Breast epithelium (tissue), 4 donors: ENCODE measurements around the gene CSN3. TPM values are rescaled to one million over a fixed set of nuclear protein-coding genes. Genes with fewer than 3 reads are reported as not detected.
"Not testable (repeated sequence)": the region's sequence is repeated elsewhere in the genome, so short reads cannot be mapped to it uniquely, and the experiment has no call there.

Experiments used
- DNase-seq, 2 donors: peaks; one replicate each; pipeline ENCODE4 v3.0.0-alpha.2; 2019; ENCODE audit warnings: low spot score in 2 of 2
- H3K27ac ChIP-seq, 2 donors: fragments of 200-600 bp; sonication (generic) in 1 of 2; one replicate each; pipeline ENCODE4 v1.5.1; 2016 to 2019; ENCODE audit warnings: mild to moderate bottlenecking in 1 of 2
- H3K27me3 ChIP-seq, 2 donors: fragments of 200-600 bp; sonication (generic) in 1 of 2; one replicate each; pipeline versions ENCODE4 v1.5.1 to v1.6.0; 2017 to 2019; ENCODE audit warnings: control low read depth in 1 of 2, mild to moderate bottlenecking in 1 of 2
- H3K36me3 ChIP-seq: fragments of 200-600 bp; one replicate; pipeline ENCODE4 v1.5.1; 2019
- H3K4me1 ChIP-seq, 2 donors: fragments of 200-600 bp; sonication (generic); one replicate each; pipeline ENCODE4 v1.5.1; 2016 to 2019; ENCODE audit warnings: control low read depth in 1 of 2
- H3K4me3 ChIP-seq, 3 donors: fragments of 200-600 bp; sonication (generic); 1 replicate in 2 of 3; 2 replicates in 1 of 3; pipeline ENCODE4 v1.5.1; 2016 to 2019; ENCODE audit warnings: mild to moderate bottlenecking in 3 of 3, moderate library complexity in 2 of 3
- H3K9me3 ChIP-seq, 2 donors: fragments of 200-600 bp; sonication (generic) in 1 of 2; one replicate each; pipeline ENCODE4 v1.5.1; 2016 to 2019; ENCODE audit warnings: control low read depth in 1 of 2
- POLR2A ChIP-seq: fragments of 450-650 bp; IDR thresholded peaks from one replicate; pipeline ENCODE4 v1.6.1; 2016; ENCODE audit warnings: antibody characterized with exemption, mild to moderate bottlenecking, moderate library complexity
- POLR2AphosphoS5 ChIP-seq, 3 donors: sonication (generic); formaldehyde crosslinking; IDR thresholded peaks; one replicate each; pipeline ENCODE4 v1.6.1; 2017; ENCODE audit warnings: antibody characterized with exemption in 3 of 3
- intact Hi-C: fragments of 100-400 bp; cut with DNase I; formaldehyde crosslinking; loops from one replicate; pipeline ENCODE4 v1.15.1; 2023; ENCODE audit warnings: low total_unique reads
- total RNA-seq, 3 donors: library from RNA; depleted of rRNA; stranded (reverse); fragments of >200 nt; gene quantifications; one replicate each; pipeline ENCODE4 v1.1.0, GENCODE V29; 2016
- TF ChIP-seq, protein P1 (sequence below), 3 donors: fragments of 450-650 bp; IDR thresholded peaks; one replicate each; pipeline ENCODE4 v1.5.1; 2016 to 2017; ENCODE audit warnings: antibody characterized with exemption in 3 of 3, mild to moderate bottlenecking in 3 of 3, moderate library complexity in 3 of 3

Gene CSN3, protein sequence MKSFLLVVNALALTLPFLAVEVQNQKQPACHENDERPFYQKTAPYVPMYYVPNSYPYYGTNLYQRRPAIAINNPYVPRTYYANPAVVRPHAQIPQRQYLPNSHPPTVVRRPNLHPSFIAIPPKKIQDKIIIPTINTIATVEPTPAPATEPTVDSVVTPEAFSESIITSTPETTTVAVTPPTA
- 1 to 10 TPM in 1 of 3 donors, under 1 TPM in 1, not detected in 1; 0.66 to 4.1 TPM for total RNA-seq

DNA sequence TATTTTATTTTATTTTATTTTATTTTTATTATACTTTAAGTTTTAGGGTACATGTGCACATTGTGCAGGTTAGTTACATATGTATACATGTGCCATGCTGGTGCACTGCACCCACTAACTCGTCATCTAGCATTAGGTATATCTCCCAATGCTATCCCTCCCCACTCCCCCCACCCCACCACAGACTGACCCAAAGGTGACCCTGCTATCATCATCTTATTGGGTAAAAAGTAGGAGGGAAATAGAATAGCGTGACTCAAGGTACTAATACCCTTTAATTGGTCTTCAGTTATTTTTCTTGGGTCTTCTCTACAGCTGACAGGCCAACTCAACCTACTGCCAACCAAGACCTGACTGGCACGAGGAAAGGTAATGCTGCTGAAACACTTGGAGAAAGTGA, at the start of gene CSN3:
Gene CSN3 (plus strand): TSS at position 301 of the 400 bp plus-strand sequence. CDS start 2,223 bp downstream, outside the sequence.
- H3K4me1 ChIP-seq, intact Hi-C loops, H3K36me3 ChIP-seq, DNase-seq, H3K9me3 ChIP-seq, H3K27ac ChIP-seq, H3K4me3 ChIP-seq, H3K27me3 ChIP-seq: not testable (repeated sequence)

DNA sequence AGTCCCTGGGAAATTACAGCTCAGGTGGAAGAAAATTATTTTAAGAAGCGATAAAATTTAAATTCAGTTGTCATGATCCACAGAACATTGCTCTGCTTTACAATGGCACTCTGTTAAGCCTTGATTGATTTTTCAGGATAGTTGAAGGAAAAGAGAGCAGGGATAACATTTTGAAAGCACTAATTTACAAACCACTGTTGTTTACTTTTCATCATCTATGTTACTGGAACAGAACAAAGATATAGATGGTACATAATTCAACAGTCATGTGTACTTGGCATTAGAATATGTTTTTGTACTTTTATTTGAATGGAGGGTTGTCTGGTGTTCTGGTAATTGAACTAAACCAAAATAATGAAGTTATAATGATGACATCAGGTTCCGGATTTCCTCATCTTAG, 49.5 kb upstream of the CSN3 start:
- intact Hi-C loops, result no loop called here
- no peak overlapping the region for H3K4me3 ChIP-seq
- no peaks in the 10 kb centered on the region for H3K4me1 ChIP-seq
- H3K27ac ChIP-seq, result no peak overlapping the region
- H3K27me3 ChIP-seq, result no peaks in the 10 kb centered on the region
- H3K36me3 ChIP-seq, result no peaks in the 10 kb centered on the region
- TF ChIP-seq POLR2AphosphoS5 (IDR thresholded peaks at IDR 0.05) (no peak), POLR2A (no peak)
- no peak for DNase-seq
- no peaks in the 10 kb centered on the region for H3K9me3 ChIP-seq

DNA sequence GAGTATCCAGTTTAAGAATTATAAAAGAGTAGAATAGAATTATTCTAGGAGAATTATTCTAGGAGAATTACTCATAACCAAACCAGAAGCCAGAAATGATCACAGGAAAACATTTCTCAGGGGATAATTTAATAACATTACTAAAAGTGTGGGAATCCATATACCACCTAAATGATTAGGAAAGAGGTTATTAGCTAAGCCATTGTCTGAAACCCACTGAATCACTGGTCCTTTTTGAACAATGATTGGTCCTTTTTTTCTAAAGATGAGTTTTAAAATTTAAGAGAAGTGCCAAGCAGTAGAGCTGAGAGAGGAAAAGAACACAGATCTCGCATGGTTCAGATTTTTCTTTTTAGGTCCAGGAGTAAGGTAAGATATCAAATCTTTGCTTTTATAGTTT, 47.0 kb upstream of the CSN3 start, which contains the start of gene ODAM:
Gene ODAM (plus strand): TSS at position 301 of the 400 bp plus-strand sequence. CDS start 819 bp downstream, outside the sequence.
- TF ChIP-seq, protein P1, sequence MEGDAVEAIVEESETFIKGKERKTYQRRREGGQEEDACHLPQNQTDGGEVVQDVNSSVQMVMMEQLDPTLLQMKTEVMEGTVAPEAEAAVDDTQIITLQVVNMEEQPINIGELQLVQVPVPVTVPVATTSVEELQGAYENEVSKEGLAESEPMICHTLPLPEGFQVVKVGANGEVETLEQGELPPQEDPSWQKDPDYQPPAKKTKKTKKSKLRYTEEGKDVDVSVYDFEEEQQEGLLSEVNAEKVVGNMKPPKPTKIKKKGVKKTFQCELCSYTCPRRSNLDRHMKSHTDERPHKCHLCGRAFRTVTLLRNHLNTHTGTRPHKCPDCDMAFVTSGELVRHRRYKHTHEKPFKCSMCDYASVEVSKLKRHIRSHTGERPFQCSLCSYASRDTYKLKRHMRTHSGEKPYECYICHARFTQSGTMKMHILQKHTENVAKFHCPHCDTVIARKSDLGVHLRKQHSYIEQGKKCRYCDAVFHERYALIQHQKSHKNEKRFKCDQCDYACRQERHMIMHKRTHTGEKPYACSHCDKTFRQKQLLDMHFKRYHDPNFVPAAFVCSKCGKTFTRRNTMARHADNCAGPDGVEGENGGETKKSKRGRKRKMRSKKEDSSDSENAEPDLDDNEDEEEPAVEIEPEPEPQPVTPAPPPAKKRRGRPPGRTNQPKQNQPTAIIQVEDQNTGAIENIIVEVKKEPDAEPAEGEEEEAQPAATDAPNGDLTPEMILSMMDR (IDR thresholded peaks at IDR 0.05), result no peak
- no peak for TF ChIP-seq POLR2A
- TF ChIP-seq POLR2AphosphoS5 (IDR thresholded peaks at IDR 0.05), result no peak
- Histone ChIP-seq H3K4me1 (no peaks in the 10 kb centered on the region), H3K27me3 (no peaks in the 10 kb centered on the region), H3K9me3 (no peaks in the 10 kb centered on the region), H3K36me3 (no peaks in the 10 kb centered on the region), H3K4me3 (no peak within 1 kb of the TSS), H3K27ac (no peak within 1 kb of the TSS)
- intact Hi-C loops, result no loop called here
- DNase-seq, result no peak

DNA sequence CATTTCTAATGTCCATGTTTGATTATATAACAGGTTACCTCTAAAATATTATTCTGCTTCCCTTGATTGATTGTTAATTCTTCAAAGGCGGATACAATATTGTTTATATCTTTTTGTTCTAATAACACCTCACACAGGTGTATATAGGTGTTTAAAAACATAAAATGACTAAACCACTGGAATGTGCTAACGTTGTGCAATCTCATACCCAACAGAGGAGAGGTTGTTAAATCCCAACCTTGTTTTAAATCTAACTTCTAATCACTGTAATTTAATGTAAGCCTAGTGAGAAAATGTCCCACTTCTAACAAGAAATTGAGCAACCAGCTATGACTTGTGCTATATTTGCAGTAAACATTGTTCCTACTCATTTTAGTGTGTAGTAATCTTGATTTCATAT, 45.5 kb upstream of the CSN3 start:
- TF ChIP-seq, protein P1 (IDR thresholded peaks at IDR 0.05), result no peak
- TF ChIP-seq POLR2AphosphoS5 (IDR thresholded peaks at IDR 0.05), result no peak
- TF ChIP-seq POLR2A, result no peak
- intact Hi-C loops, result no loop called here

DNA sequence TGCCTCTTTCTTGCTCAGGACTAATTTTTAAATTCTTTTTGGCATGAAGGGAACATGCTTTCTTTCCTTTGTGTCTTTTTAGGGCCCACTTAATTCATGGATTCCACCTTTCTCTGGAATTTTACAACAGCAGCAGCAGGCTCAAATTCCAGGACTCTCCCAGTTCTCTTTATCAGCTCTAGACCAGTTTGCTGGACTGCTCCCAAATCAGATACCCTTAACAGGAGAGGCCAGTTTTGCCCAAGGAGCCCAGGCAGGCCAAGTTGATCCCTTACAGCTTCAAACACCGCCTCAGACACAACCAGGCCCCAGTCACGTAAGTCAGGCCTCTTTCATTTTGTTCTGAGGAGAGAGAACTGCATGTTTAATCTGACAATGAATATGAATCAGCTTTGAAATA, 44.6 kb upstream of the CSN3 start:
- H3K27ac ChIP-seq, result no peak overlapping the region
- H3K4me3 ChIP-seq, result no peak overlapping the region
- intact Hi-C loops, result no loop called here

More for the DNA sequence above, 45.5 kb upstream of the CSN3 start:
- Histone ChIP-seq H3K4me1 (no peaks in the 10 kb centered on the region), H3K27me3 (no peaks in the 10 kb centered on the region), H3K27ac (no peak overlapping the region), H3K4me3 (no peak overlapping the region), H3K9me3 (no peaks in the 10 kb centered on the region), H3K36me3 (no peaks in the 10 kb centered on the region)
- no peak for DNase-seq

DNA sequence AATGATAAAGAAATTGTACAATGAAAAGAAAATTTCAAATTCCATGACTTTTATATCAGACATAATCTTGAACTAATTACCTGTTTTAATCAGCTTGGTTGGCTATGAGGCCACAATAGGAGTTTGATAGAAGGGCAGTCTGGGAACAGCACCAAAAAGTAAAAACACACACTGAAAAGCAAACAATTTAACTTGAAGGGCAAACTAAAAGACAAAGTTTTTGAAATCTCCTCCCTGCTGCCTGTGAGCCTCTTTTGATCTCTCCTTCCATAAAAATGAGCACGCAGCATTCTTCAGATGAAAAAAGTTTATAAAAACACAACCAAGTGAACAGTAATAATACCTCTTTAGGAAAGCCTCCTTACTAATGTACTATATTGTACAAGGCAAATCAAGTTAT, 38.8 kb upstream of the CSN3 start:
- no peaks in the 10 kb centered on the region for H3K9me3 ChIP-seq
- no peak overlapping the region for H3K4me3 ChIP-seq
- H3K27ac ChIP-seq, result no peak overlapping the region
- intact Hi-C loops, result no loop called here
- no peaks in the 10 kb centered on the region for H3K36me3 ChIP-seq
- TF ChIP-seq POLR2AphosphoS5 (IDR thresholded peaks at IDR 0.05), result no peak
- TF ChIP-seq, protein P1 (IDR thresholded peaks at IDR 0.05), result no peak
- TF ChIP-seq POLR2A, result no peak
- H3K4me1 ChIP-seq, result no peaks in the 10 kb centered on the region
- no peaks in the 10 kb centered on the region for H3K27me3 ChIP-seq
- DNase-seq, result no peak

More for the DNA sequence above, 44.6 kb upstream of the CSN3 start:
- Histone ChIP-seq H3K36me3 (no peaks in the 10 kb centered on the region), H3K4me1 (no peaks in the 10 kb centered on the region), H3K9me3 (no peaks in the 10 kb centered on the region), H3K27me3 (no peaks in the 10 kb centered on the region)
- TF ChIP-seq POLR2A (no peak), POLR2AphosphoS5 (IDR thresholded peaks at IDR 0.05) (no peak)
- TF ChIP-seq, protein P1 (IDR thresholded peaks at IDR 0.05), result no peak
- DNase-seq, result no peak

DNA sequence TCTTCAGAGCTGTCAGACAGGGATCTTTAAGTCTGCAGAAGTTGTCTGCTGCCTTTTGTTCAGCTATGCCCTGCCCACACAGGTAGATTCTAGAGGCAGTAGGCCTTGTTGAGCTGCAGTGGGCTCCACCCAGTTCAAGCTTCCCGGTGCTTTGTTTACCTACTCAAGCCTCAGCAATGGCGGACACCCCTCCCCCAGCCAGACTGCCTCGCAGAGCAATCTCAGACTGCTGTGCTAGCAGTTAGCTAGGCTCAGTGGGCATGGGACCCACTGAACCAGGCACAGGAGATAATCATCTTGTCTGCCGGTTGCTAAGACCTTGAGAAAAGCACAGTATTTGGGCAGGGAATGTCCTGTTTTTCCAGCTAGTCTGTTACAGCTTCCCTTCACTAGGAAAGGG, 29.6 kb upstream of the CSN3 start:
- H3K27me3 ChIP-seq, H3K4me3 ChIP-seq, H3K4me1 ChIP-seq, DNase-seq, H3K36me3 ChIP-seq, H3K27ac ChIP-seq, intact Hi-C loops, H3K9me3 ChIP-seq: not testable (repeated sequence)

DNA sequence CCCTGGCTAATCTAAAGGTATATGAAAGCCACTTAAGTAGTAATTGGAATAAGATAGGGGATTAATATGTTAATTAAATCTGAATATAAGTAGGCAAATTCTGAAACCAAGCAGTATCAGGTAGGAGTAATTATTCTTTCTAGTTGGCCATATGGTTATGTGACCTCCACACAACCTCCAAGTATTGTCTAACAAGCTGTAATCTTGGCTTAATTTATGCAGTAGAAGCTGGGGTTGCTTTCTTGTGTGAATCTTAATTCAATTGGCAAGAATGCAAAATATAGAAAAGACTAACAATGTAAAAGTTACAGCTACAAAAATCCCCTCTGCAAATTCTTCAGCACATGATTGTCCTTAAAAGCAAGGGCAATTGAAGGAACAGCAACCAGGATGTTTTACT, 26.3 kb upstream of the CSN3 start:
- intact Hi-C loops, H3K36me3 ChIP-seq, H3K9me3 ChIP-seq, DNase-seq, H3K4me1 ChIP-seq, H3K27me3 ChIP-seq, H3K27ac ChIP-seq, H3K4me3 ChIP-seq: not testable (repeated sequence)

DNA sequence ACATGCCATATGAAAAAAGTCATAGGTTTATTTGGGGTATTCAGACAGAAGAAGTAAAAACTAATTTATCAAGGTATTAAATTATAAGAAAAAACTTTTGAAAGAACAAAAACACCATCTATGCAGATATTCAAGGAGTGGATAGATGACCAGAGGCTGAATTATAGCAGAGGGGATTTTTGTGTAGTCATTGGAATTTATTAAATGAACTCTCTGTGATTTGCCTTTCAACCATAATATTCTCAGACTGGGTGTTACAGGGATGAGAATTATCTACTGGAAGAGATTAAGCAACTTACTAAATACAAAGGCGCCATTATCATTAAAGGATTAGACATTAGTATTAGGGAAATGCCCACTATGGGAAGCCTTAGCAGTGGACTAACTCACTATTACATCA, 25.8 kb upstream of the CSN3 start:
- H3K9me3 ChIP-seq, DNase-seq, H3K27me3 ChIP-seq, H3K27ac ChIP-seq, H3K36me3 ChIP-seq, H3K4me1 ChIP-seq, H3K4me3 ChIP-seq, intact Hi-C loops: not testable (repeated sequence)
